Activated CD4-positive, alpha-beta T cell treated with anti-CD3 and anti-CD28 coated beads for 1 hour (primary cell): ENCODE results near the gene HIF3A.
"Not testable (repeated sequence)": the region's sequence is repeated elsewhere in the genome, so short reads cannot be mapped to it uniquely, and the experiment has no call there.

ENCODE experiments used
- DNase-seq: peaks from one replicate; pipeline ENCODE4 v3.0.0-alpha.2; 2020

HIF3A gene

DNA sequence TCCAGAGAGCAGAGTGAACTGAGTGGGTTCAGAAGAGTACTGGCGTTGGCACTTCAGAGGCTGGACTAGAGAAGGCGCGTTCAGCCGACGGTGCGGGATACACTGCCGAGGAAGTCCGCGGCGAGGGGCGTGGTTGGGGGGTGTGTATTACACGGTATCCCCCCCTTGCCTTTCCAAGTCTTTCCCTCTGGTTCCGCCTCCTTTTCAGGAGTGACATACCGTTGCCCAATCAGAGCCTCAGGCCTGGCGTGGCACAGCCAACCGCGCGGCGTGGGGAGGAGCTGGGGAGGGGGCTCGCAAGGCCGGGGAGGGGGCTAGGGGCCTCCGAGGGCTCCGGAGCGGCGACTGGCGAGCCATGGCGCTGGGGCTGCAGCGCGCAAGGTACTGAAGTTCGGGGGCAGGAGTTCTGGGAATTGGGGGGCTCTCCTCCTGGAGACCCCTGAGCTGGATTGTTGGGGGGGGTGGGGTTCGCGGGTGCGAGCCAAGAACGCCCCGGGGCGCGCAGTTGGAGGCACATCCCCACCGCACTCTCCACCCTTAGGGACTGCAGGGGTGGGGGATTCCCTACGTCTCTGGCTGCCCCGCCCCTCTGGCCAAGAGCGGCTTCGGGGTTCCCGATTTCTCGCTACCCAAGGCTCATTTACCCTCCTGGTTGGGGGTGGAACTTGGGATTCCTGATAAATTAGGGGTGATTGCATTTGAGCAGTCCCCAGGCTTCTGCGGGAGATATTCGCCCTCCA lies at the start of gene HIF3A:
Gene HIF3A, plus strand, starts transcription at position 321 of the 740 bp plus-strand sequence. Its CDS starts 35 bp downstream, at position 356.
- DNase-seq, result no peak

DNA sequence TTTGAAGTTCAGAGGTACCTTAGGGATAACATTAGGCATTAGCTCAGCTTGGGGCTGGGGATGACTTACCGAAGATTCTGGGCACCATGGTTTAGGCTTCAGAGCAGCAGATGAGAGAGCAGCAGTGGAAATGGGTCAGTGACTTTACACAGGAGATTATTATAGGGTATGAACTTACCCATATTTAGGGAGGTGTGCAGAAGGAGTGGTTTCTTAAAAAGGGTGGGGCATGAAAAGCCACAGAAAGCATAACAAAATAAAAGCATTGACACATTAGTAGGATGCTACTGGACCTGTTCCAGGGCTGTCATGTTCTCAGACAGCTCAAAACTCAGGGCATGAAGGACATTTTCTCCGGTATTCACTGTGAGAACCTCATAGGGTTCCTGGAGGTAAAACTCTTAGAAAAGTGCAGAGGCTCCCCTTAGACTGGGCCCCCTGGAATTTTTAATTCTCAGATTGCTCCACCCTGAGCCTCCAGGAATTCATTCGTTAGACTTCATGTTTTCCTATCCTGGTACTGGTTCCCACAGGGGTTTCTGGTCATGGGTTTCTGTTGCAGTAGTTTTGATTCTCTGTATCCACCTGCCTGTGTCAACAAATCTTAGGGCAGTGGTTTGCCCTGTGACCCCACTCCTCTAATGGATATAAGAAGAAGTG lies 46.6 kb upstream of the HIF3A start:
- DNase-seq, result no peak

DNA sequence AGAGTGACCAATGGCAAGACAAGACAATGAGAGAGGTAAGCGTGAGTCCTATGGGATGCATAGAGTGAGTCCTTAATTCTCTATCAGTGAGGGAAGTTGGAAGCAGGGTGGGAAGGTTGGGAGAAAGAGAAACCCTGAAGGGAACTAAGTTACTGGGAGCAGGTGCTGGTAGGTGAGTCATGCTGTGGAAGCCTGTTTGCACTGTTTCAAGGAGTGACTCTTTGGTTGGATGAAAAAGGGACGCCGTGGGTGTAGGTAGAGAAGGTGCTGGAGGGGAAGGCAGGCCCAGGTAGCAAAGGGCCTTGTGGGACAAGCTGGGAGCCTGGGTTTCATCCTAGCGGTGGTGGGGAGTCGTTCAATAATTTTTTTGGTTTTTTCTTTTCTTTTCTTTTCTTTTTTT lies 45.4 kb upstream of the HIF3A start:
- no peak for DNase-seq

DNA sequence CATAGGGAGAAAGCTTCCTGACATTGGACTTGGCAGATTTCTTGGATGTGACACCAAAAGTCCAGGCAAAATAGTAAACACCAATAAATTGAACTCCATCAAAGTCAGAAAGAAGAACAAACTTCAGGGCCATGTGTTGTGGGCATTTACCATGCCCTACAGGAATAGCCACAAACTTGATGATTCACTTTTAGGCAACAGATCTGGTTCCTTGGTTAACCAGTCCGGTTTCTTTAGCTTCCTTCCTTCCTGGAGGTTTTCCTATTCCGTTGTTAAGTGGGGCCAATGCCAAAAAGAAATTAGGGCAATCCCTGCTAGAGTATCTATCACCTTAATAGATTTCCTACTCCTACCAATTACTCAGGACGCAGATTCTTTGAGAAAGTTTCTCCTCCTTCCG lies 42.1 kb upstream of the HIF3A start:
- no peak for DNase-seq

DNA sequence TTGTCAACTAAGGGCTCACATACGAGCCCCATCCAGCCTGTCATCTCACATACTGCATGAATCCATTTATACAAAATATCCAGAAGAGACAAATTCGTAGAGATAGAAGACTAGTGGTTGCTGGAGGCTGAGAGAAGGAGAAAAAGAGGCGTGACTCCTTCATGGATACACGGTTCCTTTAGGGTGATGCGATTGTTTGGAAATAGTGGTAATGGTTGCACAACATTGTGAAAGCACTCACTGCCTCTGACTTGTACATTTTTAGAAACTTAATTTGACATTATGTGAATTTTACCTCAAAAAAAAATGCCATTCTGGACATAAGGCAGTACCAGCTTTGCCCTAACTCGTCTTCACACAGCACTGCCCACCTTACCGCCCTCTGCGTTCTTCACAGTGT lies 40.0 kb upstream of the HIF3A start:
- DNase-seq, result no peak

DNA sequence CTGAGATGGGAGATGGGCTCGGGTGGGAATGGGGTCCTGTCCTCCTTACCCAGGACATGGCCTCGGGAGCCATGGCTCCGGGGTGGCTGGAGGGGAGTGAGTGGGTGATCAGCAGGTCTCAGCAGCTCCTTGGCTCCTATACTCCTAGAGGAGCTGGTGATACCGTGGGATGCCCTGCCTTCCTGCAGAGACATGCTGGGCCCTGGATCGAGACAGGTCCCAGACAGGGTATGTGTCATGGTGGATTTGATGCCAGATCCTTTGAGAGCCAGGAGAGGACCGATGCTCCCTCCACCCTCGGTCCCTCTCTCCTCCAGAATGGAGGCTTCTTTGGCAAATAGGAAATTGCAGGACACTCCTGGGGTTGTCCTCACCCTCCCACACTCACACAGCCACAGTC lies 35.3 kb upstream of the HIF3A start:
- not testable (repeated sequence) for DNase-seq

DNA sequence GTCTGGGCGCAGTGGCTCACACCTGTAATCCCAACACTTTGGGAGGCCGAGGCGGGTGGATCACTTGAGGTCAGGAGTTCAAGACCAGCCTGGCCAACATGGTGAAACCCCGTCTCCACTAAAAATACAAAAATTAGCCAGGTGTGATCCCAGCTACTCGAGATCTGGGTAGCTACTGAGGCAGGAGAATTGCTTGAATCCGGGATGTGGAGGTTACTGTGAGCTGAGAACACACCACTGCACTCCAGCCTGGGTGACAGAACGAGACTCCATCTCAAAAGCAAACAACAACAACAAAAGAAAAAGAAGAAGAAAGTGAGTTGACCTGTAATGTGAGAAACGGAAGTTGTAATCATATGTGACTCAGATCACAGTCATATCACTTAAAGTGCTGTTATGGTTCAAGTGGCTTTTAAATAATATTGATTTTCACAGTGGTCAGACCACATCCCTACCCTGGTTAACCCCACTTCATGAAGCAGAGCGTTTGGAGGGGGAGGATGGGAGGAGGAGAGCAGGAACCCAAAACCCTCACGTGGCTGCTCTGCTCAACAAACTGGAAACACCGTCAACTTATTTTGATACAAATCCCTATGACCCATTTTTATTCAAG lies 34.1 kb upstream of the HIF3A start:
- DNase-seq, result not testable (repeated sequence)

DNA sequence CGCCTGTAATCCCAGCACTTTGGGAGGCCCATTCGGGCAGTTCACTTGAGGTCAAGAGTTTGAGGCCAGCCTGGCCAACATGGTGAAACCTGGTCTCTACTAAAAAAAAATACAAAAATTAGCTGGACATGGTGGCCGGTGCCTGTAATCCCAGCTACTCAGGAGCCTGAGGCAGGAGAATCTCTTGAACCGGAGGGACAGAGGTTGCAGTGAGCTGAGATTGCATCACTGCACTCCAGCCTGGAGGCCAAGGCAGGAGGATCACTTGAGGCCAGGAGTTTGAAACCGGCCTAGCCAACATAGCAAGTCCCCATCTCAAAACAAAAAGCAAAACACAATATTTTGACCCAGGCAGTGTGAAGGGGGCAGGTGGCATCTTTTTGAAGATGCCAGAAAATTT lies 32.0 kb upstream of the HIF3A start:
- not testable (repeated sequence) for DNase-seq

DNA sequence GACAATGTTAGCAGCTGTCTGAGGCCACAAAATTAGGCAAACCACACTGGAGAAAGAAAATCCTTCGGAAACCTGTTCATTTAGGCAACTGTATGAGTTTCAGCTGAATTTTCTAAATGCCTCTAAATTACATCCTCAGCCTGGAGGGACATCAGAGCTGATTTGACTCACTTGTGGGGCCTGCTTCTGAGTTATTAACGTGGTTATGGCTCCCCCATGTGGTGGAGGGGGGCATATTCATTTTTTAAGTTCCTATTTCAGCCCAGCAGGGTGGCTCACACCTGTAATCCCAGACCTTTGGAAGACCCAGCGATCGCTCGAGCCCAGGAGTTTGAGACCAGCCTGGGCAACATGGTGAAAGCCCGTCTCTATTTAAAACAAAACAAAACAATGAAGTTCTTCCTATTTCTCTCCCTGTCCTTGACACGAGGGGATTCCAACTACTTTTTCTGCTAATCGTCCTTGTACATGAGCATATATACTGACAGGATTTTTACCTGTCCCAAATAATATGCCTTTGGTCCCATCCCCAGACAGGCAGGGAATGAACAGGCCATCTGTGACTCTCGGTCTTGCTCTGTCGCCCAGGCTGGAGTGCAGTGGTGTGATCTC lies 31.5 kb upstream of the HIF3A start:
- DNase-seq, result peak; percentile 45

DNA sequence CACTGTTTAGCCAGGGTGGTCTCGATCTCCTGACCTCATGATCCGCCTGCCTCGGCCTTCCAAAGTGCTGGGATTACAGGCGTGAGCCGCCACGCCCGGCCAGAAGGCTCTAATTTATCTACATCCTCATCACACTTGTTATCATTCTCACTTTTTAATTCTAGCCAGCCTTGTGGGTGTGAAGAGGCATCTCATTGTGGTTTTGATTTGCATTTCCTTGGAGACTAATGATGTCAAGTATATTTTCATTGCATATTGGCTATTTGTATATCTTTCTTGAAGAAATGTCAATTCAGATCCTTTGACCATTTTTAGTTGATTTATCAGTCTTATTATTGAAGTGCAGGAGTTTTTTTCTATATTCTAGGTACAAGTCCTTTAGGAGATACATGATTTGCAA lies 27.7 kb upstream of the HIF3A start:
- DNase-seq, result no peak

DNA sequence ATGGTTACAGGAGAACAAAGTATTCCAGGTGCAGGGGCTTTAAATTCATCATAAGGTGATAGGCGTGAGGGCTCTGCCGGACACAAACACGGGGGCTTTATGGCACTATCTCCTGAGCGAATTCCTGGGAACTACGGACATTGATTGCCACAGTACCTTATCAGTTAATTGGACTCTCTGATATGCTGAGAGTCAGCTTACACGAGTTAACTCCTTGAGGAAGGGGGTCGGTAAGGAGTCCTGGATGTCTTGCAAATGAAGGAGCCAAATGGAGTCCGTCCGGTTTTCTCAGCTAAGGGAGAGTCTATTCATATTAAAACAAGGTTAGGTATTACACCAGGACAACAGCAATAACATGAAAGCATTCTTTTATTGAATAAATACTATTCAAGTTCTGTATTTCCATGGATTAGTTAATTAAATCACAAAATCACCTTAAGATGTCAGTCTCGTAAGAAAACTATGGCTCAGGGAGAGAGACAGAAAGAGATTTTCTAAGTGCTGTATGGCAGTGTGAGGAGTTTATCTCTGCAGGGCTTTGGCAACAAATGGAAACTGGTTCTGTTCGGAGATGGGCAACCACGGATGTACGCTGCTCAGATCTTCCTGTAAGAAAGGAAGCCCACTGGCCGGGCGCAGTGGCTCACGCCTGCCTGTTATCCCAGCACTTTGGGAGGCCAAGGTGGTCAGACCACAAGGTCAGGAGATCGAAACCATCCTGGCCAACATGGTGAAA lies 26.2 kb upstream of the HIF3A start:
- DNase-seq, result no peak

DNA sequence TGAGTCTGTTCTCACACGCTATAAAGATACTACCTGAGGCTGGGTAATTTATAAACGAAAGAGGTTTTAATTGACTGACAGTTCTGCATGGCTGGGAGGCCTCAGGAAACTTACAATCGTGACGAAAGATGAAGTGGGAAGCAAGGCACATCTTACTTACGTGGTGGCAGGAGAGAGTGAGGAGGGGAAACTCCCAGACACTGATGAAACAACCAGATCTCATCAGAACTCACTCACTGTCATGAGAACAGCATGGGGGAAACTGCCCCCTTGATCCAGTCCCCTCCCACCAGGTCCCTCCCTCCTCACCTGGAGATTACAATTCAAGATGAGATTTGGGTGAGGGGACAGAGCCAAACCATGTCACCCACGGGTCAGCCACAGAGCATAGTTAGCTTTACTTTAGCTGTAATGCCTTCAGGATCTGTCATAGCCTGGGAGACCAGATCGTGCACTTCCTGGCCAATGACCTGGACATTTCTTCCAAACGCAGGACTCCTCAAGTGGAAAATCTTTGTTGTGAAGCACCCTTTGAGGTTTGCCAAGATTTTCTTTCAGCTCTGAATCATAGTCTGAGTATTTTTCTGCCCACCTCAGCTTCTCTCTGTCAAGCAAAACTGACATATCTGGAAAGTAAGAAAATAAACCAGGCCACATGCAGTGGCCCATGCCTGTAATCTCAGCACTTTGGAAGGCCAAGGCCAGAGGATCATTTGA lies 25.2 kb upstream of the HIF3A start:
- DNase-seq, result no peak

DNA sequence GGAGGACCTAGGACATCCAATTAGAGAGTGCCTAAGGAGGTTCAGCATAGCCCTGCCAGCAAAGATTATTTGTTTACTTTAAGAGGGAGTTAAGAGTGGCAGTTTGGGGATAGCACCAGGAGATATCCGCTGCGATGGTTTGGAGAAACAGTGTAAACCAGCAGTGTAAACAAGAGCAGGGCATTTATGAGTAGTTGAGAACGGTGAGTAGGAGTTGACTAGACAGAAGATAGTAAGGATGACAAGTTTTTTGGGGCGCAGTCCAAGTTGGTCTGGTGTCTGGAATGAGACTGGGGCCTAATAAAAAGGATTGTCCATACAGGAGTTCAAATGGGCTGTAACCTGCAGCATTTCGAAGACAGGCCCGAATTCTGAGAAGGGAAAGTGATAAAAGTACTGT lies 22.9 kb upstream of the HIF3A start:
- not testable (repeated sequence) for DNase-seq

DNA sequence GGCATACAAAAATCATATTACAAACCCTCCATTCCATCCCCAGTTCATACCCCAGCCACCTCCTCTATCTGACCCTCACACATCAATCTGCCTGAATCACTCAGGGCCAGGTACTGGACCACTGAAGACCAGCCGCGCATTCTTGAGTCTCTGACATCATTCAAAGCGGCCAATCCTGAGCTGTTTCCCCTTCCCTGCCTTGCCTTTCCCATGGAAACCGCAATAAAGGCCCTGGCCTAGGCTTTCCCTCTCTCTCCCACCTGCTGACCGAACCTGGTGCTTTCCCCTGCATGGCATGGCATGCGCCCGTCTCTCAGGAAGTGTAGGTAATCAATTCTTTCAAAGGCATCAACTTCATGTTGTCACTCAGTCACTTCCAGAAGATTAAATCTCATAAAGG lies 17.7 kb upstream of the HIF3A start:
- DNase-seq, result no peak

DNA sequence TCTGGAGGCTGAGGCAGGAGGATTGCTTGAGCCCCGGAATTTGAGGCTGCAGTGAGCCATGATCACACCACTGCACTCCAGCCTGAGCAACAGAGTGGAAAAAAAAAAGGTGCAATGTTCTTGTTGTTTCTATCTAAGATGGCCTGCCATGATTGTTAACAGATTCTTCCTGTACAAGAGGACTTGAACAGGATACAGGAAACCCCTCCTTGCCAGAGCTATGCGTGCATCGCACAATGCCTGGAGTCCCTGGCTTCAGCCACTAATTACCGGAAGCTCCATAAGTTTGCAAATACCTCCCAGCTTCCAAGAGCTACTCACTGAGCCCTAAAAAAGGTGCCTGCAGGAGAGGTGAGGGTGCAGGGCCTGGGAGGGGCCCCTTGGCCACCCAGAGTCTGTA lies 13.1 kb upstream of the HIF3A start:
- no peak for DNase-seq

DNA sequence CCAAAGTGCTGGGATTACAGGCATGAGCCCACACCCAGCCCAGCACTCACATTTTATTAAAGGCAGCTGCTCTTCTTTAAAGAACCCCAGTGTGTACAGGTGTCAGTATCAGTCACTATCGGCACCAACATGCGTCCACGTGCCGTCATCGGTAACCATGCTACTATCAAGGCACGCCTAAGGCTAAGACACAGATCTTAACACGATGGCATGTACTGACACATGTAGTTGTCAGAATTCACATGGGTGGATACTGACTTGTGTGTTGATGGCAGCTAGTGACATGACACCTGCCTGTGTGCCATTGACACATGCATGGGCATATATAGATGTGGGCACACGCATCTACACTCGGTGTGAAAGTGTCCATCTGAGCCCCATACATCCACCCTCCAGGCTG lies 12.2 kb upstream of the HIF3A start:
- DNase-seq, result no peak

DNA sequence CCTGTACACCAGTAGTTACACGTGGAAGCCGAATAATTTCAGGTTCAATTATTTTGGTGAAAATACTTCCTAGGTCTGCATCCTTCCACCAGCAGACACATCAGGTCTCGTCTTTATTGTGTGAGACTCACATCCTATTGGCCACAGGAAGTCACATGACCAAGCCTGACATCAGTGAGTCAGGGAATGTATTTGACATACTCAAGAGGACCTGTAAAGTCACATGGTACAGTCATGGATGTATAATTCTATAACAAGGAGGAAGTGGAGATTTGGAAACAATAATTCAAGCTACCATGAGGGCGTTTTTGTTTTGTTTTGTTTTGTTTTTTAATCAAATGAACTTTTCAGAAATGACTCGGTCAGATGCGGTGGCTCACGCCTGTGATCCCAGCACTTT lies 9.3 kb upstream of the HIF3A start:
- no peak for DNase-seq

DNA sequence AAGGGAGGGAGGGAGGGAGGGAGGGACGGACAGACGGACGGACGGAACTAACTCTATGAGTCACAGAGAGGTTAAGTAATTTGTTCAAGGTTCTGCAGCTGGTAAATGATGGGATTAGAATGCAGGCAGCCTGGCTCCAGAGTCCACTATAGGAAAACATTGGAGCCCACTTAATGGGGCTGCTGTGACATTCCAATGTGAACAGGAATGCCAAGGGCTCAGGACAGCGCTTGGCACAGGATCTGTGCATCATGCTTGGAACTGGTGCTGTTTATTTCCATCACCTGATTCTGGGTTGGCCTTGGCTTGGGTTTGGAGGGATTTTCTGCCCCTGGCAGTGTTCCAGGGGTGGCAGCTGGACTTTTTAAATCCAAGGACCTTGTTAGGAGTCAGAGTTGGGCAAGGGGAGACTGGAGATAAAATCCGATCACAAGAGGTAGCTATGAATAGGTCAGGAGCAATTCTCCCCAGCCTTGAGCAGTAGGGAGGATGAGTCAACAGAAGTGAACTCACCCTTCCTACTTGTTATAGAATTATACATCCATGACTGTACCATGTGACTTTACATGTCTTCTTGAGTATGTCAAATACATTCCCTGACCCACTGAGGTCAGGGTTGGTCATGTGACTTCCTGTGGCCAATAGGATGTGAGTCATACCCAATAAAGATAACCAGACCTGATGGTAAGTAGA lies 7.8 kb upstream of the HIF3A start:
- DNase-seq, result no peak

DNA sequence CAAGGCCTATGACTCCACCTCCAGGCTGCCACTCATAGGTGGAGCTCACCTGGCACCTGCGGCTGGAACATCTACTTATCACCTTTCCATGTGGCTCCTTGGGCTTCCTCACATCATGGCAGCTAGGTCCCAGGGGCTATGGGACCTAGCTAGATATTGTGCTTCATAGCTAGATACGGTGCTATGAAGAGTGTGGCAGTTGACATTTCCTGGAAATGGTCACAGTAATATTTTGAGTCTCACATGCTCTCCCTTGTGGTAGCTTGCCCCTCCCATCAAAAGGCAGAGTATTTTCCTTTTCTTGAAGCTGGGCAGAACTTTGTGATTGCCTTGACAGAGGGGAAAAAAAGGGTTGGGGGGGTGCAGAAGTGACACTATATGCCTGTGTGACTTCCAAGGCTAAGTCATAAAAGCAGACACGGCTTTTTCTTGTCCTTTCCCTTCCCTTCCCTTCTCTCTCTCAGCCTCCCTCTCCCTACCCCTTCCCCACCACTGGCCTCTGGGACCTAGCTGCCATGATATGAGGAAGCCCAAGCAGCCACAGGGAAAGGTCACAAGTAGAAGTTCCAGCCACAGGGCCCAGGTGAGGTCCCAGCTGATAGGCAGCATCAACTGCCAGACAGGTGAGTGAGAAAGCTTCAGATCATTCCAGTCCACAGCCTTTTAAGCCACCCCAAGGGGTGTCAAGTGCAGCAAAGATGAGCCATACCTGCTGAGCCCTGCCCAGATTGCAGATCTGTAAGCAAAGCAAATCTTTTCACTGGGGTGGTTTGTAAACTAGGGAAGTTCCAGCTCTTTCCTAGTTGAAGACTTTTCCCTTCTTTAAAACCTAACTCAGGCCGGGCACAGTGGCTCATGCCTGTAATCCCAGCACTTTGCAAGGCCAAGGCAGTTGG lies 6.9 kb upstream of the HIF3A start:
- no peak for DNase-seq

DNA sequence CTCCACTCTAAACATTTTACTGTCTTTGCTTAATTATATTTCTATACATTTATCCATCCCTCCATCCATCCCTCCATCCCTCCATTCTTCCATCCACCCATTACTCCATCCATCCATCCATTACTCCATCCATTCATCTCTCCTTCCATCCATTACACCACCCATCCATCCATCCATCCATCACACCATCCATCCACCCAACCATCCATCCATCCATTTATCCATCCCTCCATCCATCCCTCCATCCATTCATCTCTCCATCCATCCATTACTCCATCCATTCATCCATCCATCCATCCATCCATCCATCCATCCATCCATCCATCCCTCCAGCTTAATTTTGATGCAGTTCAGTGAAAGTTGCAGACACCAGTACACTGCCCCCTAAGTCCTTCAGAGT lies 5.0 kb upstream of the HIF3A start:
- DNase-seq, result no peak

DNA sequence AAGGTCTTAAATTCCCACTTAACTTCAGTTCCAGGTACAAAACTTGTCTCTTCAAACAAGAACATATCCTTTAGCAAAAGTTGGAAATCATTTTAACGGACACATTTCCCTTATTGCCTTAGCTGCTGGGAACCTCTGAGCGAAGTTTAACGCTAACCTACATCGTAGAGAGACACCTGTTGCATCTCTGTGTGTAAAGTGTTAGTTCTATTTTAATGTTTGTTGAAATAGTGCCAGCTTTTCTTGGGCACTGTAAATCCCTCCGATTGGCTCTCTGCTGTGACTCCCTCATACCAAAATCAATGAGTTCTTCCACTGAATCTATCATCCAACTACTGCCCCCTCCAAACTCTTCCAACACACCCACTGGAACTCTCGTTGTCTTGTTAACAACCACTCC lies 2.3 kb upstream of the HIF3A start:
- DNase-seq, result no peak
